Stomach (tissue), 9 donors: Measurements from ENCODE around the gene GABBR2. TPM values are rescaled to one million over a fixed set of nuclear protein-coding genes. Genes with fewer than 3 reads are reported as not detected.

Experiments
- DNase-seq, 2 donors: peaks; one replicate each; pipeline versions ENCODE4 v3.0.0 to v3.0.0-alpha.2; 2013 to 2019
- H3K27ac ChIP-seq, 5 donors: fragments of 200-600 bp in 4 of 5; sonication (generic) in 4 of 5; one replicate each; pipeline ENCODE4 v1.5.1; 2013 to 2019; ENCODE audit warnings: mild to moderate bottlenecking in 1 of 5, moderate library complexity in 1 of 5
- H3K27me3 ChIP-seq, 3 donors: fragments of 200-600 bp; sonication (generic); one replicate each; pipeline ENCODE4 v1.5.1; 2017 to 2019; ENCODE audit warnings: mixed run types in 1 of 3
- H3K36me3 ChIP-seq, 4 donors: fragments of 200-600 bp; sonication (generic); 1 replicate in 3 of 4; 2 replicates in 1 of 4; pipeline ENCODE4 v1.5.1; 2016 to 2019
- H3K4me1 ChIP-seq, 4 donors: fragments of 200-600 bp; sonication (generic); one replicate each; pipeline ENCODE4 v1.5.1; 2016 to 2019
- H3K4me3 ChIP-seq, 4 donors: fragments of 200-600 bp; sonication (generic) in 3 of 4; one replicate each; pipeline ENCODE4 v1.5.1; 2016 to 2019; ENCODE audit warnings: mild to moderate bottlenecking in 1 of 4
- H3K9me3 ChIP-seq, 4 donors: fragments of 200-600 bp; sonication (generic); one replicate each; pipeline ENCODE4 v1.5.1; 2016 to 2019
- EP300 ChIP-seq: sonication (generic); formaldehyde crosslinking; IDR thresholded peaks from one replicate; pipeline ENCODE4 v1.6.1; 2017; ENCODE audit warnings: antibody characterized with exemption
- POLR2A ChIP-seq, 4 donors: fragments of 450-650 bp; IDR thresholded peaks; one replicate each; pipeline ENCODE4 v1.6.1; 2016; ENCODE audit warnings: antibody characterized with exemption in 4 of 4, control low read depth in 2 of 4, mild to moderate bottlenecking in 1 of 4, moderate library complexity in 1 of 4
- POLR2AphosphoS5 ChIP-seq, 3 donors: sonication (generic); formaldehyde crosslinking; IDR thresholded peaks; one replicate each; pipeline ENCODE4 v1.6.1; 2016; ENCODE audit warnings: antibody characterized with exemption in 3 of 3
- WGBS, 5 donors: extraction: QIAGEN DNeasy Blood & Tissue Kit in 3 of 5; methylation state at CpG; one replicate each; pipeline versions ENCODE4 v1.1.5 to v1.1.7; 2013 to 2018; 5-methylcytosine and 5-hydroxymethylcytosine counted together
- intact Hi-C: fragments of 100-400 bp; cut with DNase I; formaldehyde crosslinking; loops from one replicate; pipeline ENCODE4 v1.15.1; 2023; ENCODE audit warnings: low total_unique reads
- polyA plus RNA-seq, 3 donors: library from polyadenylated mRNA; stranded (reverse); fragments of 200-250 nt; gene quantifications; one replicate each; pipeline ENCODE4 v1.2.3, GENCODE V29; 2013
- total RNA-seq, 5 donors: library from RNA; depleted of rRNA; stranded (reverse); fragments of >200 nt; gene quantifications; one replicate each; pipeline versions ENCODE4 v1.1.0 to v1.2.3, GENCODE V29; 2014 to 2016
- TF ChIP-seq, protein P1 (sequence below), 7 experiments: fragments of 450-650 bp in 4 of 7; fragments of 200-600 bp in 3 of 7; sonication (generic) in 3 of 7; IDR thresholded peaks; one replicate each; pipeline ENCODE4 v1.5.1; 2016 to 2019; ENCODE audit warnings: antibody characterized with exemption in 7 of 7, control low read depth in 2 of 7, mild to moderate bottlenecking in 1 of 7
- donor health status: healthy with polysubstance abuse.
- donor health status: Bipolar disorder and iron deficiency.
- donor health status: healthy.

GABBR2 gene
- total and polyA plus RNA-seq, 8 donors, result 0.06 to 0.55 (median 0.08) TPM; not detected in 5

DNA sequence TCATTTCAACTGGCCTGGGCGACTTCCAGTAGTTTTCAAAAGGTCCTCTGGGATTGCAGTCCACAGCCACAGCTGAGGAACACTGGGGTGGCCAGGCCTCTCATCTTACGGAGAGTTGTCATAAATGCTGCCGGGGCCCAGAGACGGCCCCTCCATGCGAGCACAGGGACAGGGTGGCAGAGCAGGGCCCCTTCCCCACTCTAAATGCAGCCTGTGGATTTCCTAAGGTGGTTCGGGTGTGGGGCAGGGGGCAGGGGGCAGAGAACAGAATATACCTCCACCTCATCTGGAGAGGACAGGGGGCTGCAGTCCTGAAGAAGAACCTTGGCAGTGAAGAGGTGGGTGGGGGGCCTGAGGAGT lies 339.7 kb downstream of the GABBR2 start:
- TF ChIP-seq, protein P1, sequence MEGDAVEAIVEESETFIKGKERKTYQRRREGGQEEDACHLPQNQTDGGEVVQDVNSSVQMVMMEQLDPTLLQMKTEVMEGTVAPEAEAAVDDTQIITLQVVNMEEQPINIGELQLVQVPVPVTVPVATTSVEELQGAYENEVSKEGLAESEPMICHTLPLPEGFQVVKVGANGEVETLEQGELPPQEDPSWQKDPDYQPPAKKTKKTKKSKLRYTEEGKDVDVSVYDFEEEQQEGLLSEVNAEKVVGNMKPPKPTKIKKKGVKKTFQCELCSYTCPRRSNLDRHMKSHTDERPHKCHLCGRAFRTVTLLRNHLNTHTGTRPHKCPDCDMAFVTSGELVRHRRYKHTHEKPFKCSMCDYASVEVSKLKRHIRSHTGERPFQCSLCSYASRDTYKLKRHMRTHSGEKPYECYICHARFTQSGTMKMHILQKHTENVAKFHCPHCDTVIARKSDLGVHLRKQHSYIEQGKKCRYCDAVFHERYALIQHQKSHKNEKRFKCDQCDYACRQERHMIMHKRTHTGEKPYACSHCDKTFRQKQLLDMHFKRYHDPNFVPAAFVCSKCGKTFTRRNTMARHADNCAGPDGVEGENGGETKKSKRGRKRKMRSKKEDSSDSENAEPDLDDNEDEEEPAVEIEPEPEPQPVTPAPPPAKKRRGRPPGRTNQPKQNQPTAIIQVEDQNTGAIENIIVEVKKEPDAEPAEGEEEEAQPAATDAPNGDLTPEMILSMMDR (IDR thresholded peaks at IDR 0.05), result no peak
- TF ChIP-seq EP300 (no peak), POLR2AphosphoS5 (IDR thresholded peaks at IDR 0.05) (no peak), POLR2A (IDR thresholded peaks at IDR 0.05) (no peak)
- peaks cover 0 to 3% (median 0%) of the 10 kb centered on the region in 4 donors for H3K4me1 ChIP-seq
- no peak overlapping the region for H3K4me3 ChIP-seq
- no peaks in the 10 kb centered on the region for H3K36me3 ChIP-seq
- no peak overlapping the region for H3K27ac ChIP-seq
- H3K27me3 ChIP-seq, result no peaks in the 10 kb centered on the region
- peaks cover 6 to 24% (median 16%) of the 10 kb centered on the region in 4 donors for H3K9me3 ChIP-seq
- intact Hi-C loops, result no loop called here
- WGBS, 5 donors, result 81 to 92% (median 84%) methylated on average over 6 of the region's 6 CpGs; no CpG with 5 or more reads in 1 of the 5 donors
- DNase-seq, result no peak

DNA sequence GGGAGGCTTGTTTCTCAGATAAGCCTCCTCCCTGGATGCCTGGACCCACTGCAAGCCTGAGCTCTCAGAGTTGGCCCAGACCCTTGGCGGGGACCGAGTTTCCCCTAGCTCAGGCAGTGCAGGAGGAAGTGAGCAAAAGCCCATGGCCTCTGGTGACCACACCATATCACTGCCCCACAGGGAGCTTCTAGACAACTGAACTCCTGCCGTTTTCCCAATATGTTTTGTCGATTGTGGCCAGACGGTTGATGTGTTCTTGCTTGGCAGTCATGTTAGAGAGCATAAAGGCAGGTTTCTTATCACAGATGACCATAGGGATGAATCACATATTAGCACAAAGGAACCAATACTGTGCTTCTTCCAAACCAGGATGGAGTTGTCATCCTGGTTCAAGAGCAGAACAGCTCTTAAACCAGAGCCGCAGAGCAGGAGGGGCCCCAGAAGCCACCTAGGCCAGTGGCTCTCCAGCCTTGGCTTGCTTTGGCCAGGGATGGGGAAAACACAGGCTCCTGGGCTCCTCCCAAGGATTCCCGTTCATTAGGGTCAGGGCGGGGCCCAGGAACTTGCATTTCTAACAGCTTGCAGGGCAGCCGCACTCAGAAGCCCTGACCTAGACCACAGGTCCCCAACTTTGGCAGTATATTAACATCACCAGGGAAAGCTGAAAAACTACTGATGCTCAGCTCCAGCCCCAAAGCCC lies 340.2 kb downstream of the GABBR2 start:
- H3K27me3 ChIP-seq, result no peaks in the 10 kb centered on the region
- H3K4me1 ChIP-seq, result no peaks in the 10 kb centered on the region
- H3K27ac ChIP-seq, result no peak overlapping the region
- H3K4me3 ChIP-seq, result no peak overlapping the region
- peaks cover 6 to 24% (median 16%) of the 10 kb centered on the region in 4 donors for H3K9me3 ChIP-seq
- WGBS, 5 donors, result 83 to 90% (median 86%) methylated on average over 8 to 9 of the region's 9 CpGs
- intact Hi-C loops, result no loop called here
- TF ChIP-seq, protein P1 (IDR thresholded peaks at IDR 0.05), result no peak
- no peak for TF ChIP-seq POLR2AphosphoS5 (IDR thresholded peaks at IDR 0.05)
- TF ChIP-seq POLR2A (IDR thresholded peaks at IDR 0.05), result no peak
- TF ChIP-seq EP300, result no peak
- H3K36me3 ChIP-seq, result no peaks in the 10 kb centered on the region
- DNase-seq, result no peak

DNA sequence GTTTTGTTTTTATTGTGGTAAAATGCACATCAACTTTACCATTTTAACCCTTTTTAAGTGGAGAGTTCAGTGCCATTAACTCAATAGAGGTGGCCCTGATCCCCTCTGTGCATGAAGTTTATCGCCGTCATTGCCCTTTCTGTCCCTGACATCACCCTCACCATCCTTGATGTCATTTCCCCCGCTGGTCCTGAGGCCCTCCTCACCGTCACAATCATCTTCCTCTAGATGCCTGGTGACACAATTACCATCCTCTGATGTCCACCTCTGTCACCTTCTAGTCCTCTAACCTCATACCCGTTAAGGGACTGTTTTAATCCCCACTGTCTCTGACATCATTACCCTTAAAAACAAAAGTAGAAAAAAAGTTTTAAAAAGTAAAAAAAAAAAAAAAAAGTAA lies 340.8 kb downstream of the GABBR2 start:
- no peak for DNase-seq
- H3K4me1 ChIP-seq, result no peaks in the 10 kb centered on the region
- no peak overlapping the region for H3K27ac ChIP-seq
- no peak overlapping the region for H3K4me3 ChIP-seq
- H3K9me3 ChIP-seq, result peaks cover 6 to 24% (median 16%) of the 10 kb centered on the region in 4 donors
- intact Hi-C loops, result no loop called here
- TF ChIP-seq EP300, result no peak
- TF ChIP-seq, protein P1 (IDR thresholded peaks at IDR 0.05), result no peak
- TF ChIP-seq POLR2AphosphoS5 (IDR thresholded peaks at IDR 0.05), result no peak
- TF ChIP-seq POLR2A (IDR thresholded peaks at IDR 0.05), result no peak
- H3K27me3 ChIP-seq, result no peaks in the 10 kb centered on the region
- H3K36me3 ChIP-seq, result no peaks in the 10 kb centered on the region
- 82 to 90% (median 85%) methylated on average over 5 of the region's 5 CpGs for WGBS, 5 donors

DNA sequence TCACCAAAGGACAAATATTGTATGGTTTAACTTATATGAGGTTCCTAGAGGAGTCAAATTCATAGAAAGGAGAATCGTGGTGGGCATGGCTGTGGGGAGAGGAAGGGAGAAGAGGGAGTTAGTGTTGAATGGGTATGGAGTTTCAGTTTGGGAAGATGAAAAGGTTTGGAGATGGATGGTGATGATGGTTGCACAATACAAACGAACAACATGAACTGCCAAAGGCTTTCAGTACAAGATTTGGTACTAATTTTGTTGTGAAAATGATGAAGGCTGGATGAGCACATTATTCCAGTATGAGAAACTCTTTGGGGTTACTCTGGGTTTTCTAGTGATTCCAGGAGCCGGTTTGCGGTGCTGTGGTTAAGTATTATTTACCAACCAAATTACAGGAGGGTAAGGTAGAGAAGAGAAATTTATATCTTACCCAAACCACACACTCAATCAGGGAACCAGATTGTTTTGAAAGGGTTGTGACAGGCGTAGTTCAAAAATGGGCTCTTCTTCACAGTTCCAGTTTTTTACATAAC lies 341.3 kb downstream of the GABBR2 start:
- Histone ChIP-seq H3K4me1 (no peaks in the 10 kb centered on the region), H3K27me3 (no peaks in the 10 kb centered on the region), H3K4me3 (no peak overlapping the region), H3K27ac (no peak overlapping the region), H3K9me3 (peaks cover 6 to 24% (median 16%) of the 10 kb centered on the region in 4 donors), H3K36me3 (no peaks in the 10 kb centered on the region)
- intact Hi-C loops, result no loop called here
- TF ChIP-seq EP300, result no peak
- TF ChIP-seq, protein P1 (IDR thresholded peaks at IDR 0.05), result no peak
- TF ChIP-seq POLR2A (IDR thresholded peaks at IDR 0.05), result no peak
- TF ChIP-seq POLR2AphosphoS5 (IDR thresholded peaks at IDR 0.05), result no peak
- 80 to 85% (median 82%) methylated on average over 5 of the region's 5 CpGs for WGBS, 5 donors
- no peak for DNase-seq
